WTC11 (cell line): Measurements from ENCODE around the gene FZD1. TPM values are rescaled to one million over a fixed set of nuclear protein-coding genes. Genes with fewer than 3 reads are reported as not detected.
A peak's percentile ranks its signal among the peaks of the same experiment; 100 is the strongest.

Experiments
- ATAC-seq: fragments of 200-7000 bp; cut with Tn5 transposase; 2 replicates; pipeline ENCODE4 v1.10.0; 2021; ENCODE audit warnings: mild to moderate bottlenecking, moderate library complexity
- CTCF ChIA-PET: fragments of 300-600 bp; sonication (Branson Sonifier 250); formaldehyde crosslinking; loops from one replicate; lab custom pipeline; 2021; ENCODE audit warnings: antibody characterized with exemption; lab: Charles Lee
- POLR2A ChIA-PET: fragments of 350-600 bp; sonication (Branson Sonifier 250); formaldehyde crosslinking; loops from one replicate; lab custom pipeline; 2021; ENCODE audit warnings: antibody characterized with exemption; lab: Charles Lee
- DNase-seq: peaks from one replicate; pipeline ENCODE4 v3.0.0; 2021; ENCODE audit warnings: low spot score
- H3K27ac Mint-ChIP-seq: 2 replicates; pipeline ENCODE4 v1.8.0; 2021; ENCODE audit warnings: mixed read lengths
- H3K27me3 Mint-ChIP-seq: 2 replicates; pipeline ENCODE4 v1.8.0; 2021; ENCODE audit warnings: low read depth, mild to moderate bottlenecking, moderate library complexity, mixed read lengths
- H3K36me3 Mint-ChIP-seq: 2 replicates; pipeline ENCODE4 v1.8.0; 2021; ENCODE audit warnings: mixed read lengths
- H3K4me1 Mint-ChIP-seq: 2 replicates; pipeline ENCODE4 v1.8.0; 2022; ENCODE audit warnings: mixed read lengths
- H3K4me3 Mint-ChIP-seq: 2 replicates; pipeline ENCODE4 v1.8.0; 2021; ENCODE audit warnings: mild to moderate bottlenecking, moderate library complexity, mixed read lengths
- H3K9me3 Mint-ChIP-seq: 2 replicates; pipeline ENCODE4 v1.8.0; 2021; ENCODE audit warnings: mixed read lengths
- ARID4B ChIP-seq: sonication (generic); formaldehyde crosslinking; IDR thresholded peaks from 2 replicates; pipeline ENCODE4 v1.8.0; 2023; ENCODE audit warnings: missing genetic modification reagents, mild to moderate bottlenecking, borderline replicate concordance
- ATF1 ChIP-seq: sonication (generic); formaldehyde crosslinking; IDR thresholded peaks from 2 replicates; pipeline ENCODE4 v1.8.1; 2023; ENCODE audit warnings: mild to moderate bottlenecking, moderate library complexity, missing genetic modification reagents
- CREB1 ChIP-seq: sonication (generic); formaldehyde crosslinking; IDR thresholded peaks from 2 replicates; pipeline ENCODE4 v1.8.0; 2023; ENCODE audit warnings: mild to moderate bottlenecking, missing genetic modification reagents
- CTCF ChIP-seq: fragments of 200-600 bp; IDR thresholded peaks from 2 replicates; pipeline ENCODE4 v1.8.0; 2022; ENCODE audit warnings: antibody characterized with exemption
- FOXJ3 ChIP-seq: sonication (generic); formaldehyde crosslinking; IDR thresholded peaks from 2 replicates; pipeline ENCODE4 v1.9.0; 2021; ENCODE audit warnings: missing genetic modification reagents, mild to moderate bottlenecking, borderline replicate concordance
- FOXP1 ChIP-seq: sonication (generic); formaldehyde crosslinking; IDR thresholded peaks from 2 replicates; pipeline ENCODE4 v1.8.0; 2022; ENCODE audit warnings: missing genetic modification reagents, mild to moderate bottlenecking, moderate library complexity, borderline replicate concordance
- FOXP4 ChIP-seq: sonication (generic); formaldehyde crosslinking; IDR thresholded peaks from 2 replicates; pipeline ENCODE4 v1.8.0; 2022; ENCODE audit warnings: mild to moderate bottlenecking, missing genetic modification reagents
- JAZF1 ChIP-seq: fragments of 250-450 bp; sonication (Bioruptor Pico); IDR thresholded peaks from 2 replicates; pipeline ENCODE4 v1.9.0; 2021; ENCODE audit warnings: moderate library complexity, mild to moderate bottlenecking, inconsistent platforms
- MYBL2 ChIP-seq: sonication (generic); formaldehyde crosslinking; IDR thresholded peaks from 2 replicates; pipeline ENCODE4 v1.8.1; 2023; ENCODE audit warnings: mild to moderate bottlenecking, moderate library complexity, missing genetic modification reagents
- NFATC4 ChIP-seq: fragments of 250-450 bp; sonication (Bioruptor Pico); IDR thresholded peaks from 2 replicates; pipeline ENCODE4 v1.9.0; 2021; ENCODE audit warnings: mild to moderate bottlenecking
- NR1H2 ChIP-seq: sonication (generic); formaldehyde crosslinking; IDR thresholded peaks from 2 replicates; pipeline ENCODE4 v1.9.0; 2021; ENCODE audit warnings: mild to moderate bottlenecking, moderate library complexity, missing genetic modification reagents
- NR3C1 ChIP-seq: sonication (generic); formaldehyde crosslinking; conservative IDR thresholded peaks from 2 replicates; pipeline ENCODE4 v1.8.1; 2023; ENCODE audit warnings: low read depth, mild to moderate bottlenecking, missing genetic modification reagents
- PRRX2 ChIP-seq: fragments of 250-450 bp; sonication (Bioruptor Pico); IDR thresholded peaks from 2 replicates; pipeline ENCODE4 v1.8.0; 2021; ENCODE audit warnings: mild to moderate bottlenecking
- RORB ChIP-seq: fragments of 250-450 bp; sonication (Bioruptor Pico); IDR thresholded peaks from 2 replicates; pipeline ENCODE4 v1.9.0; 2021; ENCODE audit warnings: mild to moderate bottlenecking
- SOX15 ChIP-seq: fragments of 250-450 bp; sonication (Bioruptor Pico); IDR thresholded peaks from 2 replicates; pipeline ENCODE4 v1.9.0; 2021; ENCODE audit warnings: mild to moderate bottlenecking
- ZNF317 ChIP-seq: sonication (generic); formaldehyde crosslinking; IDR thresholded peaks from 2 replicates; pipeline ENCODE4 v1.8.1; 2023; ENCODE audit warnings: low read depth, mild to moderate bottlenecking, moderate library complexity, missing genetic modification reagents, borderline replicate concordance
- ZNF416 ChIP-seq: fragments of 250-450 bp; sonication (Bioruptor Pico); IDR thresholded peaks from 2 replicates; pipeline ENCODE4 v1.9.0; 2021; ENCODE audit warnings: mild to moderate bottlenecking, inconsistent platforms
- ZNF512 ChIP-seq: sonication (generic); formaldehyde crosslinking; IDR thresholded peaks from 2 replicates; pipeline ENCODE4 v1.8.1; 2022; ENCODE audit warnings: missing genetic modification reagents, borderline replicate concordance
- total RNA-seq: library from RNA; stranded (reverse); gene quantifications from 3 replicates; pipeline ENCODE4 v1.2.3, GENCODE V29; 2021

FZD1 gene
- total RNA-seq, 1 experiment from 2014 or later = 2.0 TPM

GRCh38 chr7:91288208-91288824 is 24.1 kb downstream of the FZD1 start:
- POLR2A ChIA-PET = no interaction called here
- Mint-ChIP-seq H3K36me3 (no peaks in the 10 kb centered on the region), H3K27me3 (peaks cover 32% of the 10 kb centered on the region), H3K4me3 (no peak overlapping the region), H3K9me3 (no peaks in the 10 kb centered on the region), H3K4me1 (peaks cover 25% of the 10 kb centered on the region), H3K27ac (no peak overlapping the region)
- no peak for TF ChIP-seq SOX15 (CRISPR knock-in tag)
- TF ChIP-seq CTCF = 0 out of 2 replicates have a peak, but pooled peaks have one; percentile 24
- TF ChIP-seq PRRX2 (CRISPR knock-in tag) = 0 out of 2 replicates have a peak, but pooled peaks have one; percentile 18
- ATAC-seq (peak; percentile 80), DNase-seq (peak; percentile 77)
- CTCF ChIA-PET = interaction anchor here (0.9 to 1.5 kb wide), 10 partner anchors 11 to 564 kb away, joined by 3 to 7 read pairs (median 4); no protein-coding TSS in a partner anchor

GRCh38 chr7:91289633-91290254 is 25.5 kb downstream of the FZD1 start:
- CTCF ChIA-PET = no interaction called here
- POLR2A ChIA-PET = no interaction called here
- no peak for DNase-seq
- Mint-ChIP-seq H3K9me3 (no peaks in the 10 kb centered on the region), H3K27ac (no peak overlapping the region), H3K4me3 (no peak overlapping the region), H3K4me1 (peaks cover 28% of the 10 kb centered on the region), H3K27me3 (peaks cover 38% of the 10 kb centered on the region), H3K36me3 (no peaks in the 10 kb centered on the region)
- TF ChIP-seq NR3C1 (CRISPR knock-in tag) (no peak), FOXP4 (CRISPR knock-in tag) (no peak), ZNF512 (CRISPR knock-in tag) (no peak), FOXP1 (CRISPR knock-in tag) (no peak), RORB (CRISPR knock-in tag) (no peak), NFATC4 (no peak), ATF1 (CRISPR knock-in tag) (no peak), ZNF317 (CRISPR knock-in tag) (no peak), ZNF416 (CRISPR knock-in tag) (no peak), FOXJ3 (CRISPR knock-in tag) (no peak), CREB1 (no peak), MYBL2 (no peak), ARID4B (CRISPR knock-in tag) (no peak), JAZF1 (CRISPR knock-in tag) (no peak), NR1H2 (CRISPR knock-in tag) (no peak)
- no peak for ATAC-seq
